Body of pancreas (tissue), 4 donors: ENCODE data around the gene SPAG7.

ENCODE experiments used
- POLR2A ChIP-seq, 3 donors: fragments of 450-650 bp; IDR thresholded peaks; one replicate each; pipeline ENCODE4 v1.6.1; 2016; ENCODE audit warnings: antibody characterized with exemption in 3 of 3, mild to moderate bottlenecking in 2 of 3
- TF ChIP-seq, protein P1 (sequence below), 7 experiments: fragments of 450-650 bp in 4 of 7; fragments of 200-600 bp in 3 of 7; sonication (generic) in 3 of 7; IDR thresholded peaks; one replicate each; pipeline ENCODE4 v1.5.1; 2016 to 2019; ENCODE audit warnings: antibody characterized with exemption in 7 of 7

DNA sequence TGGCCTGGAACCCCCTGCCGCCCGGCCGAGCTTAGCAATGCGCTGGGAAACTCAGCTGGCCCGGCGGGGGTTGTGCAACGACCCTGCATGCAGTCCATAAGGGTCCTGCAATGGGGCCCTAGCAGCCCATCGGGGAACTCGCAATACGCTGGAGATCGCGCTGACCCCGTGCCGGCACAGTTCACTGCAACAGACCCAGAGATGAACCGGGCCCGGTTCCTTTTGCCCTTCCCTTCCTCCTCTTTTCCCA, 28.1 kb downstream of the SPAG7 start:
- no peak for TF ChIP-seq POLR2A (IDR thresholded peaks at IDR 0.05)
- TF ChIP-seq, protein P1, sequence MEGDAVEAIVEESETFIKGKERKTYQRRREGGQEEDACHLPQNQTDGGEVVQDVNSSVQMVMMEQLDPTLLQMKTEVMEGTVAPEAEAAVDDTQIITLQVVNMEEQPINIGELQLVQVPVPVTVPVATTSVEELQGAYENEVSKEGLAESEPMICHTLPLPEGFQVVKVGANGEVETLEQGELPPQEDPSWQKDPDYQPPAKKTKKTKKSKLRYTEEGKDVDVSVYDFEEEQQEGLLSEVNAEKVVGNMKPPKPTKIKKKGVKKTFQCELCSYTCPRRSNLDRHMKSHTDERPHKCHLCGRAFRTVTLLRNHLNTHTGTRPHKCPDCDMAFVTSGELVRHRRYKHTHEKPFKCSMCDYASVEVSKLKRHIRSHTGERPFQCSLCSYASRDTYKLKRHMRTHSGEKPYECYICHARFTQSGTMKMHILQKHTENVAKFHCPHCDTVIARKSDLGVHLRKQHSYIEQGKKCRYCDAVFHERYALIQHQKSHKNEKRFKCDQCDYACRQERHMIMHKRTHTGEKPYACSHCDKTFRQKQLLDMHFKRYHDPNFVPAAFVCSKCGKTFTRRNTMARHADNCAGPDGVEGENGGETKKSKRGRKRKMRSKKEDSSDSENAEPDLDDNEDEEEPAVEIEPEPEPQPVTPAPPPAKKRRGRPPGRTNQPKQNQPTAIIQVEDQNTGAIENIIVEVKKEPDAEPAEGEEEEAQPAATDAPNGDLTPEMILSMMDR (IDR thresholded peaks at IDR 0.05): no peak
